HUES6 (cell line): ENCODE results near the gene SIL1.

Experiments
- H3K27ac ChIP-seq: 2 replicates; pipeline ENCODE4 v1.7.0; 2013; ENCODE audit warnings: low read depth, mild to moderate bottlenecking, low read length, inconsistent platforms
- H3K27me3 ChIP-seq: 2 replicates; pipeline ENCODE4 v1.6.1; 2013; ENCODE audit warnings: low read length; ENCODE audit not compliant: control insufficient read depth, insufficient read depth
- H3K36me3 ChIP-seq: 2 replicates; pipeline ENCODE4 v1.6.1; 2013; ENCODE audit warnings: low read length; ENCODE audit not compliant: control insufficient read depth, insufficient read depth
- H3K4me1 ChIP-seq: 2 replicates; pipeline ENCODE4 v1.6.1; 2013; ENCODE audit warnings: low read length; ENCODE audit not compliant: control insufficient read depth, insufficient read depth
- H3K4me3 ChIP-seq: 2 replicates; pipeline ENCODE4 v1.5.1; 2013; ENCODE audit warnings: low read depth, low read length
- H3K9ac ChIP-seq: one replicate; pipeline ENCODE4 v1.6.1; 2013; ENCODE audit warnings: mild to moderate bottlenecking, low read length
- H3K9me3 ChIP-seq: 2 replicates; pipeline ENCODE4 v1.6.1; 2013; ENCODE audit warnings: low read depth, low read length; ENCODE audit not compliant: control insufficient read depth, insufficient read depth

Gene SIL1

GRCh38 chr5:138909734-138910133, 288.4 kb downstream of the SIL1 start:
- Histone ChIP-seq H3K4me3 (no peak overlapping the region), H3K27me3 (no peaks in the 10 kb centered on the region), H3K27ac (no peak overlapping the region), H3K9ac (no peak overlapping the region), H3K36me3 (peaks cover 52% of the 10 kb centered on the region), H3K9me3 (no peaks in the 10 kb centered on the region), H3K4me1 (no peaks in the 10 kb centered on the region; the same call in 1 of the 2 replicates)

GRCh38 chr5:138905541-138905940, 292.6 kb downstream of the SIL1 start:
- H3K4me3 ChIP-seq, result no peak overlapping the region
- no peak overlapping the region for H3K9ac ChIP-seq
- no peak overlapping the region for H3K27ac ChIP-seq
- H3K36me3 ChIP-seq, result peaks cover 64% of the 10 kb centered on the region
- H3K4me1 ChIP-seq, result no peaks in the 10 kb centered on the region; the same call in 1 of the 2 replicates
- no peaks in the 10 kb centered on the region for H3K27me3 ChIP-seq
- no peaks in the 10 kb centered on the region for H3K9me3 ChIP-seq

- Histone ChIP-seq H3K9ac (no peak overlapping the region), H3K27me3 (no peaks in the 10 kb centered on the region), H3K4me3 (no peak overlapping the region), H3K4me1 (no peaks in the 10 kb centered on the region), H3K36me3 (peaks cover 54% of the 10 kb centered on the region), H3K9me3 (no peaks in the 10 kb centered on the region), H3K27ac (no peak overlapping the region)
These were observed 294.9 kb downstream of the SIL1 start for GRCh38 chr5:138903130-138903775.

- Histone ChIP-seq H3K9ac (no peak overlapping the region), H3K36me3 (peaks cover 55% of the 10 kb centered on the region), H3K27ac (no peak overlapping the region)
These were observed 296.5 kb downstream of the SIL1 start for GRCh38 chr5:138901716-138902115.

GRCh38 chr5:138900281-138900965, 297.7 kb downstream of the SIL1 start:
- Histone ChIP-seq H3K36me3 (peaks cover 42% of the 10 kb centered on the region), H3K4me3 (no peak overlapping the region), H3K9ac (no peak overlapping the region), H3K27ac (no peak overlapping the region), H3K9me3 (no peaks in the 10 kb centered on the region), H3K27me3 (no peaks in the 10 kb centered on the region), H3K4me1 (no peaks in the 10 kb centered on the region)

More at GRCh38 chr5:138901716-138902115, 296.5 kb downstream of the SIL1 start:
- Histone ChIP-seq H3K27me3 (no peaks in the 10 kb centered on the region), H3K4me1 (no peaks in the 10 kb centered on the region), H3K9me3 (no peaks in the 10 kb centered on the region), H3K4me3 (no peak overlapping the region)

GRCh38 chr5:138898742-138899141, 299.4 kb downstream of the SIL1 start:
- H3K4me1 ChIP-seq, result no peaks in the 10 kb centered on the region
- peaks cover 28% of the 10 kb centered on the region for H3K36me3 ChIP-seq
- no peak overlapping the region for H3K9ac ChIP-seq
- H3K27ac ChIP-seq, result no peak overlapping the region
- H3K9me3 ChIP-seq, result no peaks in the 10 kb centered on the region
- H3K4me3 ChIP-seq, result no peak overlapping the region
- no peaks in the 10 kb centered on the region for H3K27me3 ChIP-seq

- Histone ChIP-seq H3K9ac (no peak overlapping the region), H3K27ac (no peak overlapping the region), H3K9me3 (no peaks in the 10 kb centered on the region), H3K4me1 (no peaks in the 10 kb centered on the region), H3K36me3 (peaks cover 24% of the 10 kb centered on the region), H3K27me3 (no peaks in the 10 kb centered on the region), H3K4me3 (no peak overlapping the region)
These were observed 299.9 kb downstream of the SIL1 start for GRCh38 chr5:138898299-138898698.
